ENCODE measurements around the gene TXNRD2.

DNA sequence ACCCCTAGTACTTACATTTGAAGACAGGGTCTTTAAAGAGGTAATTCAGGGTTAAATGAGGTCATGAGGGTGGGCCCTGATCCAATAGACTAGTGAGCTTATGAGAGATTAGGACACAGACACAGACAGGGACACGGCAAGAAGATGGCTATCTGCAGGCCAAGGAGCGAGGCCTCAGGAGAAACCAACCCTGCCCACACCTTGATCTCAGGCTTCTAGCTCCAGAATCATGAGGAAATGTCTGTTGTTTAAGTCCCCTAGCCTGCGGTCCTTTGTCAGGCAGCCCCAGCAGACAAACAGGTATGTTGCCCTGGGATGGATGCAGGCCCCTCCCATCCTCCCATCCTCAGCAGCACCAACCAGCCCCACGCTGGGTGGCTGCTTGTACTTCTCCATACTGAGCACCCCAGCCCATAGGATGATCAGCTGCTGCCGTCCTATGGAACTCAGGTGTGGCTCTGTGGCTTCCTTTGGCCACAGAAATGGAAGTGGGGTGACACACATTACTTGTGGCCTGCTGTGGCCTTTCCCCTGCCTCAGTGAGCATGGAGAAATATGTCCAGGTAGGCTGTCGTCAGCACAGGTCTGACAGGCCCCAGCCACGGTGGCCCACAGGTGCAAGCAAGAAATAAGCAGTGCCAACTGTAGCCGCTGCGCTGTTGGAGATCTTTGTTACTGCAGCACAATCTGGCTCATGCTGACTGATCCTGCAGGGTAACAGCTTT is 94.8 kb downstream of the TXNRD2 start:
- TF ChIP-seq, protein P1, sequence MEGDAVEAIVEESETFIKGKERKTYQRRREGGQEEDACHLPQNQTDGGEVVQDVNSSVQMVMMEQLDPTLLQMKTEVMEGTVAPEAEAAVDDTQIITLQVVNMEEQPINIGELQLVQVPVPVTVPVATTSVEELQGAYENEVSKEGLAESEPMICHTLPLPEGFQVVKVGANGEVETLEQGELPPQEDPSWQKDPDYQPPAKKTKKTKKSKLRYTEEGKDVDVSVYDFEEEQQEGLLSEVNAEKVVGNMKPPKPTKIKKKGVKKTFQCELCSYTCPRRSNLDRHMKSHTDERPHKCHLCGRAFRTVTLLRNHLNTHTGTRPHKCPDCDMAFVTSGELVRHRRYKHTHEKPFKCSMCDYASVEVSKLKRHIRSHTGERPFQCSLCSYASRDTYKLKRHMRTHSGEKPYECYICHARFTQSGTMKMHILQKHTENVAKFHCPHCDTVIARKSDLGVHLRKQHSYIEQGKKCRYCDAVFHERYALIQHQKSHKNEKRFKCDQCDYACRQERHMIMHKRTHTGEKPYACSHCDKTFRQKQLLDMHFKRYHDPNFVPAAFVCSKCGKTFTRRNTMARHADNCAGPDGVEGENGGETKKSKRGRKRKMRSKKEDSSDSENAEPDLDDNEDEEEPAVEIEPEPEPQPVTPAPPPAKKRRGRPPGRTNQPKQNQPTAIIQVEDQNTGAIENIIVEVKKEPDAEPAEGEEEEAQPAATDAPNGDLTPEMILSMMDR (IDR thresholded peaks at IDR 0.05): no peak
- TF ChIP-seq EZH2 (IDR thresholded peaks at IDR 0.05; ENCODE audit: borderline replicate concordance, insufficient read depth, low read depth, low read length, poor library complexity, severe bottlenecking): no peak
